Fibroblast of lung (primary cell): ENCODE measurements around the gene NCOR2.

Experiments
- CTCF ChIP-seq, 2 donors: IDR thresholded peaks in 1 of 2; conservative IDR thresholded peaks in 1 of 2; 1 replicate in 1 of 2; 2 replicates in 1 of 2; pipeline ENCODE4 v1.5.1; 2011 to 2012; ENCODE audit warnings: low read length in 2 of 2, control low read depth in 1 of 2, inconsistent platforms in 1 of 2, low read depth in 1 of 2, mild to moderate bottlenecking in 1 of 2
- EZH2 ChIP-seq: IDR thresholded peaks from 2 replicates; pipeline ENCODE4 v1.5.1; 2012; ENCODE audit warnings: low read length, control low read depth, mild to moderate bottlenecking; ENCODE audit errors: missing control alignments

GRCh38 chr12:124607681-124608425, 40.4 kb upstream of the NCOR2 start:
- TF ChIP-seq CTCF (conservative IDR thresholded peaks at IDR 0.05 in 1 of 2, IDR thresholded peaks at IDR 0.05 in 1 of 2; ENCODE audit: low read depth in 1 of 2, low read length in 2 of 2) (no peak), EZH2 (no peak)
